Measurements from ENCODE around the gene CYP4V2. TPM values are rescaled to one million over a fixed set of nuclear protein-coding genes. Genes with fewer than 3 reads are reported as not detected.
A peak's percentile ranks its signal among the peaks of the same experiment; 100 is the strongest.

The CYP4V2 gene
- total and polyA plus RNA-seq, 2 donors (not counting 1 experiment from before 2014, with no cell fraction given), result 9.5 to 18.3 TPM

DNA sequence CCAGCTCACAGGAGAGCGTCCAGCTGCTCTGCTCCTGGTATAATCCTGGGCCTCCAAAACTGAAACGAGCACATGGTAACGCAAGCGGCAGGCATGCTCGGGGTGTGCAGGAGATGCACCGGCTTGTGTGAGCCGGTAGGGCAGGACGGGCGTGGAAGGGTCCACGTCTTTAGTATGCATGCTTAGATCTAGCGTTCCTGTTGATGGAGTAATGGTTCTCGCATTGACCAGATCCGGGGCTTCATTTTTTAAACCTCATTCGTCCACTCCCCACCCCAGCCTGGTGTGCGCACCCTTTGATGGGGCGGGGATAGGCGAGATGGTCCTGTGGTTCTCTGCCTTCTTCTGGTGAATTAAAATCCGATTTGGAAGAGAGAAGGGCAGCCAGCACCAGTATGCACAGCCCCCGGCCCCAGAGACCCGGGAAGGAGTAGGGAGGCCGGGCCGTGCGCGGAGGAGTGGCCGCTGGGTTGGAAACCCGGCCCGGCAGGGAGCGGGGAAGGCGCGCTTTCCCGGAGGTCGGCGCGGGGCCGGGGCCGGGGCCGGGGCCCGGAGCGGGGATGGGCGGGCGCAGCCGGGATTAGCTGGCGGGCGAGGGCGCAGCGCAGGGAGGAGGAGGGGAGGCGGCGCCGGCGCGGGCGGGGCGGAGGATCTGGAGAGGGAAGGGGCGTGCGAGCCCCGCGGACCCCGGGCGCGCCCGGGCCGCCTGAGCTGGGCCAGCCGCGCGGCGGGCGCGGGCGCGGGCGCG, 47.0 kb upstream of the CYP4V2 start:
- CTCF ChIA-PET, result no interaction called here
- DNase-seq, result no peak
- H3K27me3 ChIP-seq (replicated peaks in 1 of 4; ENCODE audit: control extremely low read depth in 1 of 4, control insufficient read depth in 3 of 4, insufficient read depth in 4 of 4, low read length in 3 of 4), result peaks cover 0 to 39% (median 25%) of the 10 kb centered on the region in 4 experiments
- no peak overlapping the region for H3K27ac Mint-ChIP-seq
- POLR2A ChIA-PET, result no interaction called here
- TF ChIP-seq EZH2 (IDR thresholded peaks at IDR 0.05; ENCODE audit: borderline replicate concordance, insufficient read depth, low read depth, low read length, poor library complexity, severe bottlenecking), result no peak
- TF ChIP-seq, protein P1, sequence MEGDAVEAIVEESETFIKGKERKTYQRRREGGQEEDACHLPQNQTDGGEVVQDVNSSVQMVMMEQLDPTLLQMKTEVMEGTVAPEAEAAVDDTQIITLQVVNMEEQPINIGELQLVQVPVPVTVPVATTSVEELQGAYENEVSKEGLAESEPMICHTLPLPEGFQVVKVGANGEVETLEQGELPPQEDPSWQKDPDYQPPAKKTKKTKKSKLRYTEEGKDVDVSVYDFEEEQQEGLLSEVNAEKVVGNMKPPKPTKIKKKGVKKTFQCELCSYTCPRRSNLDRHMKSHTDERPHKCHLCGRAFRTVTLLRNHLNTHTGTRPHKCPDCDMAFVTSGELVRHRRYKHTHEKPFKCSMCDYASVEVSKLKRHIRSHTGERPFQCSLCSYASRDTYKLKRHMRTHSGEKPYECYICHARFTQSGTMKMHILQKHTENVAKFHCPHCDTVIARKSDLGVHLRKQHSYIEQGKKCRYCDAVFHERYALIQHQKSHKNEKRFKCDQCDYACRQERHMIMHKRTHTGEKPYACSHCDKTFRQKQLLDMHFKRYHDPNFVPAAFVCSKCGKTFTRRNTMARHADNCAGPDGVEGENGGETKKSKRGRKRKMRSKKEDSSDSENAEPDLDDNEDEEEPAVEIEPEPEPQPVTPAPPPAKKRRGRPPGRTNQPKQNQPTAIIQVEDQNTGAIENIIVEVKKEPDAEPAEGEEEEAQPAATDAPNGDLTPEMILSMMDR (IDR thresholded peaks at IDR 0.05), result no peak
- peak overlapping the region; percentile 72 for H3K4me3 Mint-ChIP-seq
- H2AFZ ChIP-seq (ENCODE audit: insufficient read depth, low read depth, low read length, poor library complexity, severe bottlenecking), result peak overlapping the region; percentile 32
- no peaks in the 10 kb centered on the region for H3K79me2 ChIP-seq (ENCODE audit: control insufficient read depth, insufficient read depth, low read length)
- 1% methylated on average over 56 of the region's 72 CpGs for WGBS (ENCODE audit: insufficient coverage)
- H3K27ac ChIP-seq (ENCODE audit: low read length in 2 of 2), result no peak overlapping the region
- H3K4me2 ChIP-seq (replicated peaks; ENCODE audit: low read depth, low read length, poor library complexity, severe bottlenecking), result peak overlapping the region; percentile 43
- no peaks in the 10 kb centered on the region for H3K36me3 ChIP-seq (replicated peaks in 1 of 2; ENCODE audit: control extremely low read depth in 1 of 2, control insufficient read depth in 1 of 2, extremely low read depth in 1 of 2, insufficient read depth in 2 of 2, low read length in 1 of 2)
- H3K4me3 ChIP-seq (ENCODE audit: control extremely low read depth in 1 of 5, extremely low read depth in 1 of 5, insufficient read depth in 1 of 5, low read depth in 2 of 5, low read length in 4 of 5), result peak overlapping the region in 1 of 5 experiments; percentile 39
- peaks cover 10 to 12% of the 10 kb centered on the region in 2 donors for H3K4me1 ChIP-seq (ENCODE audit: control insufficient read depth in 2 of 2, insufficient read depth in 2 of 2, low read length in 2 of 2)
- H3K9me3 Mint-ChIP-seq (ENCODE audit: insufficient read depth), result no peaks in the 10 kb centered on the region
- no peak overlapping the region for H3K9ac ChIP-seq (ENCODE audit: low read length)
- peaks cover 41% of the 10 kb centered on the region for H3K27me3 Mint-ChIP-seq
- peaks cover 13% of the 10 kb centered on the region for H3K4me1 Mint-ChIP-seq
- no peak for ATAC-seq (ENCODE audit: low read depth)
- no peaks in the 10 kb centered on the region for H3K9me3 ChIP-seq (ENCODE audit: control extremely low read depth in 1 of 3, control insufficient read depth in 2 of 3, insufficient read depth in 1 of 3, low read length in 2 of 3)
- intact Hi-C loops (cut with micrococcal nuclease), result no loop called here
- H4K20me1 ChIP-seq (ENCODE audit: control insufficient read depth, insufficient read depth, low read length, poor library complexity, severe bottlenecking), result no peaks in the 10 kb centered on the region

DNA sequence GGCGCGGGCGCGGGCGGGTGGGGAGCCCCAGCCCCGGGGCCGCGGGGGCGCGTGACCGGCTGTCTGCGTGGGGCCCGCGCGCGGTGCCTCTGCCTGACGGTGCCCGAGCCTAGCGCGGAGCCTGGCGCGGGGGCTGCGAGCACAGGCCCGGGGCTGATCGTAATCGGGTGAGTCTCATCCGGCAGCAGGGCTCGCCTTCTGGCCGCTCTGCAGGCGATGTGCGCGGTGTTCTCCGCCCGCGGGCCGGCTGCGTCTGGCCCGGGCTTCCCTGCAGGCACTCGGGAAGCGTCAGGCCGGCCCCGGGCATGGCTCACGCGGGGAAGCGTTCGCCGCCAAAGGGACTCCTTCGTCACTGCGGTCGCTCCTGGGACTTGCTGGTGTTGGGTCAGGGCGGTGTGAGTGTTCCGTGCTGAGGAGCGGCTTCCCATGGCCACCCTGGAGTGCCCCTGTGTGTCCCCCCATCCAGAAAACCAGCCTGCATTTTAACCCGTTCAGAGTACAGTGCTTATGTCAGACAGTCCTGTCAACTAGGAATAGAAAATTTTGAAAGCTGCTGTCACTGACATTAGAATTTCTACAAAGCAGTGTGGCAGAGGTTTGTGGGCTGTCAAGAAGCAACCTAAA, 46.3 kb upstream of the CYP4V2 start:
- H3K27ac Mint-ChIP-seq, result no peak overlapping the region
- CTCF ChIA-PET, result no interaction called here
- H3K27ac ChIP-seq (ENCODE audit: low read length in 2 of 2), result no peak overlapping the region
- no peaks in the 10 kb centered on the region for H4K20me1 ChIP-seq (ENCODE audit: control insufficient read depth, insufficient read depth, low read length, poor library complexity, severe bottlenecking)
- DNase-seq (no peak), ATAC-seq (ENCODE audit: low read depth) (no peak)
- WGBS (ENCODE audit: insufficient coverage), result 2% methylated on average over 49 of the region's 54 CpGs
- peaks cover 10 to 12% of the 10 kb centered on the region in 2 donors for H3K4me1 ChIP-seq (ENCODE audit: control insufficient read depth in 2 of 2, insufficient read depth in 2 of 2, low read length in 2 of 2)
- H3K9me3 ChIP-seq (ENCODE audit: control extremely low read depth in 1 of 3, control insufficient read depth in 2 of 3, insufficient read depth in 1 of 3, low read length in 2 of 3), result no peaks in the 10 kb centered on the region
- peaks cover 41% of the 10 kb centered on the region for H3K27me3 Mint-ChIP-seq
- no peak overlapping the region for H3K9ac ChIP-seq (ENCODE audit: low read length)
- peak overlapping the region in 1 of 5 experiments; percentile 19 for H3K4me3 ChIP-seq (ENCODE audit: control extremely low read depth in 1 of 5, extremely low read depth in 1 of 5, insufficient read depth in 1 of 5, low read depth in 2 of 5, low read length in 4 of 5)
- TF ChIP-seq, protein P1 (IDR thresholded peaks at IDR 0.05), result no peak
- TF ChIP-seq EZH2 (IDR thresholded peaks at IDR 0.05; ENCODE audit: borderline replicate concordance, insufficient read depth, low read depth, low read length, poor library complexity, severe bottlenecking), result no peak
- no peaks in the 10 kb centered on the region for H3K9me3 Mint-ChIP-seq (ENCODE audit: insufficient read depth)
- intact Hi-C loops (cut with micrococcal nuclease), result no loop called here
- POLR2A ChIA-PET, result no interaction called here
- peaks cover 13% of the 10 kb centered on the region for H3K4me1 Mint-ChIP-seq
- H2AFZ ChIP-seq (ENCODE audit: insufficient read depth, low read depth, low read length, poor library complexity, severe bottlenecking), result no peak overlapping the region
- no peaks in the 10 kb centered on the region for H3K79me2 ChIP-seq (ENCODE audit: control insufficient read depth, insufficient read depth, low read length)
- peak overlapping the region; percentile 66 for H3K4me3 Mint-ChIP-seq
- peaks cover 0 to 39% (median 25%) of the 10 kb centered on the region in 4 experiments for H3K27me3 ChIP-seq (replicated peaks in 1 of 4; ENCODE audit: control extremely low read depth in 1 of 4, control insufficient read depth in 3 of 4, insufficient read depth in 4 of 4, low read length in 3 of 4)
- H3K4me2 ChIP-seq (replicated peaks; ENCODE audit: low read depth, low read length, poor library complexity, severe bottlenecking), result peak overlapping the region; percentile 53
- no peaks in the 10 kb centered on the region for H3K36me3 ChIP-seq (replicated peaks in 1 of 2; ENCODE audit: control extremely low read depth in 1 of 2, control insufficient read depth in 1 of 2, extremely low read depth in 1 of 2, insufficient read depth in 2 of 2, low read length in 1 of 2)

Data from B cell (primary cell).